Neural cell (in vitro differentiated cells): ENCODE measurements around the gene C14orf119.

Experiments
- EP300 ChIP-seq: fragments of 450-650 bp; conservative IDR thresholded peaks from 2 replicates; pipeline ENCODE4 v1.6.1; 2014; ENCODE audit warnings: antibody characterized with exemption, mild to moderate bottlenecking, moderate library complexity; ENCODE audit not compliant: poor library complexity, severe bottlenecking
- EZH2 ChIP-seq: fragments of 200-600, 300-800 bp; shearing (Covaris generic), sonication (generic); IDR thresholded peaks from 2 replicates; pipeline ENCODE4 v1.6.1; 2014; ENCODE audit warnings: antibody characterized with exemption, low read length, borderline replicate concordance, mild to moderate bottlenecking; ENCODE audit not compliant: insufficient read depth, poor library complexity, severe bottlenecking
- MXI1 ChIP-seq: fragments of 450-650 bp; conservative IDR thresholded peaks from 2 replicates; pipeline ENCODE4 v1.6.1; 2014; ENCODE audit warnings: antibody characterized with exemption, mild to moderate bottlenecking; ENCODE audit not compliant: poor library complexity, severe bottlenecking
- POLR2AphosphoS5 ChIP-seq: IDR thresholded peaks from 2 replicates; pipeline ENCODE4 v1.6.1; 2012
- RAD21 ChIP-seq: fragments of 450-650 bp; conservative IDR thresholded peaks from 2 replicates; pipeline ENCODE4 v1.6.1; 2014; ENCODE audit warnings: antibody characterized with exemption, mild to moderate bottlenecking, moderate library complexity
- SMC3 ChIP-seq: fragments of 450-650 bp; conservative IDR thresholded peaks from 2 replicates; pipeline ENCODE4 v1.6.1; 2014; ENCODE audit warnings: antibody characterized with exemption, mild to moderate bottlenecking, moderate library complexity; ENCODE audit not compliant: poor library complexity
- TAF1 ChIP-seq: IDR thresholded peaks from 2 replicates; pipeline ENCODE4 v1.6.1; 2012; ENCODE audit warnings: low read depth
- TF ChIP-seq, protein P1 (sequence below): fragments of 450-650 bp; IDR thresholded peaks from 2 replicates; pipeline ENCODE4 v1.5.1; 2014; ENCODE audit warnings: antibody characterized with exemption, mild to moderate bottlenecking, moderate library complexity; ENCODE audit not compliant: poor library complexity, severe bottlenecking
- TF ChIP-seq, protein P2 (sequence below): IDR thresholded peaks from 2 replicates; pipeline ENCODE4 v1.6.1; 2012; ENCODE audit warnings: borderline replicate concordance

GRCh38 chr14:23101213-23101970, 6.1 kb downstream of the C14orf119 start:
- TF ChIP-seq, protein P1, sequence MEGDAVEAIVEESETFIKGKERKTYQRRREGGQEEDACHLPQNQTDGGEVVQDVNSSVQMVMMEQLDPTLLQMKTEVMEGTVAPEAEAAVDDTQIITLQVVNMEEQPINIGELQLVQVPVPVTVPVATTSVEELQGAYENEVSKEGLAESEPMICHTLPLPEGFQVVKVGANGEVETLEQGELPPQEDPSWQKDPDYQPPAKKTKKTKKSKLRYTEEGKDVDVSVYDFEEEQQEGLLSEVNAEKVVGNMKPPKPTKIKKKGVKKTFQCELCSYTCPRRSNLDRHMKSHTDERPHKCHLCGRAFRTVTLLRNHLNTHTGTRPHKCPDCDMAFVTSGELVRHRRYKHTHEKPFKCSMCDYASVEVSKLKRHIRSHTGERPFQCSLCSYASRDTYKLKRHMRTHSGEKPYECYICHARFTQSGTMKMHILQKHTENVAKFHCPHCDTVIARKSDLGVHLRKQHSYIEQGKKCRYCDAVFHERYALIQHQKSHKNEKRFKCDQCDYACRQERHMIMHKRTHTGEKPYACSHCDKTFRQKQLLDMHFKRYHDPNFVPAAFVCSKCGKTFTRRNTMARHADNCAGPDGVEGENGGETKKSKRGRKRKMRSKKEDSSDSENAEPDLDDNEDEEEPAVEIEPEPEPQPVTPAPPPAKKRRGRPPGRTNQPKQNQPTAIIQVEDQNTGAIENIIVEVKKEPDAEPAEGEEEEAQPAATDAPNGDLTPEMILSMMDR, result no peak
- TF ChIP-seq TAF1, result no peak
- TF ChIP-seq EZH2, result no peak
- no peak for TF ChIP-seq RAD21
- TF ChIP-seq, protein P2, sequence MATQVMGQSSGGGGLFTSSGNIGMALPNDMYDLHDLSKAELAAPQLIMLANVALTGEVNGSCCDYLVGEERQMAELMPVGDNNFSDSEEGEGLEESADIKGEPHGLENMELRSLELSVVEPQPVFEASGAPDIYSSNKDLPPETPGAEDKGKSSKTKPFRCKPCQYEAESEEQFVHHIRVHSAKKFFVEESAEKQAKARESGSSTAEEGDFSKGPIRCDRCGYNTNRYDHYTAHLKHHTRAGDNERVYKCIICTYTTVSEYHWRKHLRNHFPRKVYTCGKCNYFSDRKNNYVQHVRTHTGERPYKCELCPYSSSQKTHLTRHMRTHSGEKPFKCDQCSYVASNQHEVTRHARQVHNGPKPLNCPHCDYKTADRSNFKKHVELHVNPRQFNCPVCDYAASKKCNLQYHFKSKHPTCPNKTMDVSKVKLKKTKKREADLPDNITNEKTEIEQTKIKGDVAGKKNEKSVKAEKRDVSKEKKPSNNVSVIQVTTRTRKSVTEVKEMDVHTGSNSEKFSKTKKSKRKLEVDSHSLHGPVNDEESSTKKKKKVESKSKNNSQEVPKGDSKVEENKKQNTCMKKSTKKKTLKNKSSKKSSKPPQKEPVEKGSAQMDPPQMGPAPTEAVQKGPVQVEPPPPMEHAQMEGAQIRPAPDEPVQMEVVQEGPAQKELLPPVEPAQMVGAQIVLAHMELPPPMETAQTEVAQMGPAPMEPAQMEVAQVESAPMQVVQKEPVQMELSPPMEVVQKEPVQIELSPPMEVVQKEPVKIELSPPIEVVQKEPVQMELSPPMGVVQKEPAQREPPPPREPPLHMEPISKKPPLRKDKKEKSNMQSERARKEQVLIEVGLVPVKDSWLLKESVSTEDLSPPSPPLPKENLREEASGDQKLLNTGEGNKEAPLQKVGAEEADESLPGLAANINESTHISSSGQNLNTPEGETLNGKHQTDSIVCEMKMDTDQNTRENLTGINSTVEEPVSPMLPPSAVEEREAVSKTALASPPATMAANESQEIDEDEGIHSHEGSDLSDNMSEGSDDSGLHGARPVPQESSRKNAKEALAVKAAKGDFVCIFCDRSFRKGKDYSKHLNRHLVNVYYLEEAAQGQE, result no peak
- no peak for TF ChIP-seq EP300
- no peak for TF ChIP-seq POLR2AphosphoS5
- TF ChIP-seq SMC3, result no peak
- TF ChIP-seq MXI1, result no peak
